Caki2 (cell line): Measurements from ENCODE around the gene ATP6V0E2. TPM values are rescaled to one million over a fixed set of nuclear protein-coding genes. Genes with fewer than 3 reads are reported as not detected.
"Not testable (repeated sequence)": the region's sequence is repeated elsewhere in the genome, so short reads cannot be mapped to it uniquely, and the experiment has no call there.

Experiments
- DNase-seq: peaks from one replicate; pipeline ENCODE4 v3.0.0-alpha.2; 2015; ENCODE audit warnings: low read depth
- in situ Hi-C: cut with HindIII; loops from 2 replicates; pipeline ENCODE4 v1.10.0; 2016; ENCODE audit warnings: low sequenced_read_pairs, low pct_unique_long_range_greater_than_20kb, mixed read lengths
- total RNA-seq: library from RNA; depleted of rRNA; stranded (reverse); fragments of >200 nt; shearing (Covaris generic); gene quantifications from 2 replicates; pipeline ENCODE4 v1.2.3, GENCODE V29; 2014; ENCODE audit warnings: low replicate concordance; rRNA removed

The ATP6V0E2 gene
- total RNA-seq = 66.1 and 85.9 TPM in 2 replicates

- in situ Hi-C loops = no loop called here
- peak; percentile 84 for DNase-seq
These were observed at the start of gene ATP6V0E2 for GRCh38 chr7:149873074-149873969. TSS of gene ATP6V0E2 (plus strand) at chr7:149873969. CDS start at chr7:149874066, 97 bp downstream.

DNA sequence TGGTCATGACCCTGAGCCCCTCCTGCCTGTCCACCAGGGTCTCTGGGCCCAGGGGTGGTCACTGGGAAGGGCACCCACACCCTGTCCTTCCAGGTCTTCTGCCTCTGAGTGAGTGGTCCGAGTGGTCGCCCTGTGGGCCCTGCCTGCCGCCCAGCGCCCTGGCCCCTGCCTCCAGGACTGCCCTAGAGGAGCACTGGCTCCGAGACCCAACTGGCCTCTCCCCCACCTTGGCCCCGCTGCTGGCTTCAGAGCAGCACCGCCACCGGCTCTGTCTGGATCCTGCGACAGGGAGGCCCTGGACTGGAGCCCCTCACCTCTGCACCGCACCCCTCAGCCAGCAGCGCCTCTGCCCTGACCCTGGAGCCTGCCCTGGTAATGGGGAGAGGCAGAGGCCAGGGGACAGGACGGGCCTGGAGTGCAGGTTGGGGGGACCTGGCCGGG is 49.4 kb upstream of the ATP6V0E2 start:
- in situ Hi-C loops = no loop called here
- DNase-seq = no peak

GRCh38 chr7:149824748-149825566 is 48.8 kb upstream of the ATP6V0E2 start:
- DNase-seq = no peak
- in situ Hi-C loops = no loop called here

DNA sequence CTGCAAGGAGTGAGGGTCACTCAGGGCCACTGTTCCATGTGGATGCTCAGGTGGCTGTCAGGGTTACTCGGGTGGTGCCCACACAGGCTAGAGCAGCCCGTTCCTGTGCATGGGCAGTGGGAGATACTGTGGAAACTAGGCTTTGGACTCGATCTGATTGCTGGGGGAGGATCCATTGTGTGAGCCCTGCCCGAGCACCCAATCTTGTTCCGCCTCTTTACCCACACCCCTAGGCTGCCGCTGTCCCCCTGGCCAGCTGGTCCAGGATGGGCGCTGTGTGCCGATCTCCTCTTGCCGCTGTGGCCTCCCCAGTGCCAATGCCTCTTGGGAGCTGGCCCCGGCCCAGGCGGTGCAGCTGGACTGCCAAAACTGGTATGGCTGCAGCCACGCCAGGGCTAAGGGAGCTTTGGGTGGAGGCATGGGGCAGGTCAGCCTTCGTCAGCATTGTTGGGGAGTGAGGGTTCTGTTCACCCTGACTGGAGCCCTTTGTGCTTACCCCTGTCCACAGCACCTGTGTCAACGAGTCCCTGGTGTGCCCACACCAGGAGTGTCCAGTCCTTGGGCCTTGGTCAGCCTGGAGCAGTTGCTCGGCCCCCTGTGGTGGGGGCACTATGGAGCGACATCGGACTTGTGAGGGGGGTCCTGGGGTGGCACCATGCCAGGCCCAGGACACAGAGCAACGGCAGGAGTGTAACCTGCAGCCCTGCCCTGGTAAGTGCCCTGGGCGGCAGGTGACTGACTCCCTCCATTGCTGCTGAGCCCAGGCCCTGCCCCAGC is 48.0 kb upstream of the ATP6V0E2 start:
- in situ Hi-C loops = no loop called here
- no peak for DNase-seq

DNA sequence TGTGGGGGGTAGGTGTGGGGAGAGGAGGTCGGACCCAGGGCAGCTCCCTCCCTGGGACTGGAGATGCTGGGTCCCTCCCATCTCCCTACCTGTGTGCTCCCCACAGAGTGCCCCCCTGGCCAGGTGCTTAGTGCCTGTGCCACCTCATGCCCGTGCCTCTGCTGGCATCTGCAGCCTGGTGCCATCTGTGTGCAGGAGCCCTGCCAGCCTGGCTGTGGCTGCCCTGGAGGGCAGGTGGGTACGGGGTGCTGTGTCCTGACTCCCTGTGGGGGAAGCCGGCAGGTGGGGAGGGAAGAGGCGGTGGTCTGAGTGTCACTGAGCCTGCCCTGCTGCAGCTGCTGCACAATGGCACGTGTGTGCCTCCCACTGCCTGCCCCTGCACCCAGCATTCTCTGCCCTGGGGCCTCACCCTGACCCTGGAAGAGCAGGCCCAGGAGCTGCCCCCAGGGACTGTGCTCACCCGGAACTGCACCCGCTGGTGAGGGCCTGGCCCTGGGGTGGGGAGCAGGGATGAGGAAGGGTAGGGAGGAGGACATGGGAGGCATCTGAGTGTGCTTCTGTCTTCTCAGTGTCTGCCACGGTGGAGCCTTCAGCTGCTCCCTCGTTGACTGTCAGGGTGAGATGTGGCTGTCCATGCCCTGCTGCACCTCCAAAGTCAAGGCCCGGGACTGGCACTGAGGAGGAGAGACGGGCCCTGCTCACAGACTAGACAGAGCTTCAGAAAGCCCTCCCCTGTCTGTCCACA is 47.3 kb upstream of the ATP6V0E2 start:
- no peak for DNase-seq
- in situ Hi-C loops = no loop called here

DNA sequence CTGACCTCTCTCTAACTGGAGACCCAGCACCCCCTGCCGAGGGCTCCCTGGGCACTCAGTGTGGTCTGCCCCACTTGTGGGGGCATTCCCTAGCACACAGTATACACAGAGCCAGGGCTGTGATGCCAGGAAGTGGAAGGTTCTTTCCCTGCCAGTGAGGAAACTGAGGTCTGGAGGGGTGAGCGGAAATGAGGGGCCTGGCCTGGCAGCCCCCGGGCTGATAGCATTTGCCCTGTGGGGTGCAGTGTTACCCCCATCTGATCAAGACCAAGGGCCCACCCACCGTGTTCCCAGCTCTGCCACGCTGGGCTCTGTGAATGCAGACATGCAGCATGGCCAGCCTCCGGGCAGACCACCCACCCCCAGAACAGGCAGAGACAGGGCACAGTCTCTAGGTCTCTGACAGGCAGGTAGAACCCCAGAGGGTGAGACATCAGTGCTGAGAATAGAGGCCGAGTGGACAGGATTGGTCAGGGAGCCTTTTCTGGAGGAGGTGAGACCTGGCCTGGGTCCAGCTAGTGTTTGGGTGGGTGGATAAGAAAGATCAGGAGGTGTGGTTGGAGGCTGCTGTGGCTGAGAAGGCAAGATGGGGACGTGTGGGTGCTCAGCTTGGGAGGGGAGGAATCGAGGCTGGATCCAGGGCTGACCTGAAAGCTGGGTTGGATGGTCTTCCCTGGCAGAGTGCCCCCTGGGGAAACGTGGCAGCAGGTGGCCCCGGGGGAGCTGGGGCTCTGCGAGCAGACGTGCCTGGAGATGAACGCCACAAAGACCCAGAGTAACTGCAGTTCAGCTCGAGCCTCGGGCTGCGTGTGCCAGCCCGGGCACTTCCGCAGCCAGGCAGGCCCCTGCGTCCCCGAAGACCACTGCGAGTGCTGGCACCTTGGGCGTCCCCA is 46.4 kb upstream of the ATP6V0E2 start:
- in situ Hi-C loops = no loop called here
- no peak for DNase-seq

DNA sequence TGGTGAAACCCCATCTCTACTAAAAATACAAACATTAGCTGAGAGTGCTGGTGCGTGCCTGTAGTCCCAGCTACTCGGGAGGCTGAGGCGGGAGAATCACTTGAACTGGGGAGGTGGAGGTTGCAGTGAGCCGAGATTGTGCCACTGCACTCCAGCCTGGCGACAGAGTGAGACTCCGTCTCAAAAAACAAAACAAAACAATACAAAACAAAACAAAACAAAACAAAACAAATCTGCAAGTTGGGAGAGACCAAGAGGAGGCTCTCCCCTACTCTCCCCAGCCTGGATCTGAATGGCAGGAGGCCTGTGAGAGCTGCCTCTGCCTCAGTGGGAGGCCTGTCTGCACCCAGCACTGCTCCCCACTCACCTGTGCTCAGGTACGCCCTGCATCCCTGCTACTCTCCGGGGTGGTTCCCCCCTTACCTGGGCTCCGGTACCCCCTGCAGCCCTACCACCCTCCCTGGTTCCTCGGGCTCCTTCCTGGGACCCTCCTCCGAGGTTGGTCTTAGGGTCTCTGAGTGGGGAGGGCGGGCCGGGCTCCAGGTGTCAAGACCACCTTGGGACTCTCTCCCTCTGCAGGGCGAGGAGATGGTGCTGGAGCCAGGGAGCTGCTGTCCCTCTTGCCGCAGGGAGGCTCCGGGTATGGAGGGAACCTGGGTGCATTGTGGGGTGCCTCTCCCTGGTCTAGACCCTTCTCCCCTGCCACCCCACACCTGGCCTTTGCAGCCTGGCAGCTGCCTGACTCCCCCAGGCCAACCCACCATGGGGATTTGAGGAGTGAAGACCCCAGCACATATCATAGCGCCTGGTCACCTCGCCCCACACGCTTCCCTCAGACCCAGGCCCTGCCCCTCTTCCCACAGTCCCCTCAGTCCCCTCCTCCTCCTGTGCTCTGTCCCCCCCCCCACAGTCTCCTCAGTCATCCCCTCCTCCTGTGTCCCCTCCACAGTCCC is 45.1 kb upstream of the ATP6V0E2 start:
- in situ Hi-C loops = no loop called here
- no peak for DNase-seq

- in situ Hi-C loops, DNase-seq: not testable (repeated sequence)
These were observed 43.2 kb upstream of the ATP6V0E2 start for GRCh38 chr7:149830527-149830926.

- DNase-seq = no peak
- in situ Hi-C loops = no loop called here
These were observed 42.6 kb upstream of the ATP6V0E2 start for GRCh38 chr7:149830997-149831740.

DNA sequence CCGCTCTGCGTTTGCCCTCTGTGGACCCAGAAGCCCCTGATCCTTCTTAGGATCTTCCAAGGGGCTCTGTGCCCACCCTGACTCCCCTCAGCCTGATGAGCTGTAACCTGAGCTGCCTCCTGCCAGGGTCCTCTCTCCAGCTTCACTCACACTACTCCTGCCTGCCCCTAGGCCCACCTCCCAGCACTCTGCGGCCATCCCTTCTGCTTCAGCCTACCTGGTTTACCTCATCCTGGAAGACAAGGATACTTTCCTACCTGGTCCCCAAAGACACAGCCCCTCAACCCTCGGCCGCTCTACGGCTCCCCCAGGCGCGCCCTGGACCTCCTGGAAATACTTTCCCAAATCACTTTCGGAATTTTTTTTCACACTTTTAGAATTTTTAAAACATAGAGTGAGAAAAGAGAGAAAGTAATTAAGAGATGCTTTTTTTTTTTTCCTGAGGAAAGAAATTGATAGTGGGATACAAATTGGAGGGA is 42.0 kb upstream of the ATP6V0E2 start:
- in situ Hi-C loops = no loop called here
- no peak for DNase-seq

GRCh38 chr7:149832332-149833041 is 41.3 kb upstream of the ATP6V0E2 start:
- in situ Hi-C loops = no loop called here
- no peak for DNase-seq

GRCh38 chr7:149833495-149834130 is 40.2 kb upstream of the ATP6V0E2 start:
- DNase-seq = no peak
- in situ Hi-C loops = no loop called here

DNA sequence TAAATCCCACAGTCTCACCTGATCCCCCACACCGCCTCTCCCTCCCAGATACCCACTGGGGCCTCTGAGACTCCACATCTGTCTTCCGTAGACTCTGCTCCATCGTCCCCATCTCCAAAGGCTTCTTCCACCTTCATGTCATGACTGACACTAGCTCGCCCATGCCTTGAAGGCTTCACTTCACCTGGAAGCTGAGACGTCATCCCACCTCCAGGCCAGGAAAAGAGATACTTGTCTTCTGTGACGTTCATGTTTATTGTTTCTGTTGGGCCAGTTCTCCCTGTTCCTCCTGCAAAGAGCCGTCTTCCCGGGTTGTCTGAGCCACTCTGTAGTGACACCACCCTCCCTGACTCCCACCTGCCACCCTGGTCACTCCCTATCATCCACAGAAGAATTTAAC is 39.2 kb upstream of the ATP6V0E2 start:
- in situ Hi-C loops = no loop called here
- no peak for DNase-seq

- in situ Hi-C loops = no loop called here
These were observed 37.3 kb upstream of the ATP6V0E2 start for GRCh38 chr7:149836434-149836833.

More at GRCh38 chr7:149836434-149836833, 37.3 kb upstream of the ATP6V0E2 start:
- no peak for DNase-seq
